GM12878 (cell line): ENCODE measurements around the gene NTF3. TPM values are rescaled to one million over a fixed set of nuclear protein-coding genes. Genes with fewer than 3 reads are reported as not detected.

Experiments used
- ATAC-seq: fragments of 200-7000 bp; cut with Tn5 transposase; 3 replicates; pipeline ENCODE4 v1.9.1; 2020; ENCODE audit warnings: mild to moderate bottlenecking, moderate library complexity
- BruUV-seq: library from RNA; stranded (reverse); fragments of 400-500 nt; replicated peaks from 2 replicates; lab custom pipeline; 2021; lab: Mats Ljungman, UMichigan
- CTCF ChIA-PET: fragments of 300-600 bp; sonication (Branson Sonifier 250); formaldehyde crosslinking; extraction: SDS; loops from one replicate; lab custom pipeline; 2021; ENCODE audit warnings: inconsistent platforms; lab: Yijun Ruan, JAX
- POLR2A ChIA-PET: fragments of 350-600 bp; formaldehyde crosslinking; extraction: SDS; loops from one replicate; lab custom pipeline; 2021; ENCODE audit warnings: inconsistent platforms; lab: Charles Lee
- RAD21 ChIA-PET: fragments of 300-600 bp; sonication (Branson Sonifier 250); formaldehyde crosslinking; loops from one replicate; lab custom pipeline; 2023; ENCODE audit warnings: antibody characterized with exemption; ENCODE audit not compliant: unreplicated experiment; lab: Charles Lee
- SMC1A ChIA-PET: fragments of 300-600 bp; sonication (Branson Sonifier 250); formaldehyde crosslinking; loops from one replicate; lab custom pipeline; 2023; ENCODE audit not compliant: unreplicated experiment, uncharacterized antibody; lab: Charles Lee
- DNase-seq: peaks from one replicate; pipeline ENCODE4 v3.0.0-alpha.2; 2011; ENCODE audit warnings: low read depth, low spot score
- FAIRE-seq: peaks from 3 replicates; lab custom pipeline; 2011; peaks lifted over from hg19 to GRCh38; lab: Jason Lieb, UNC
- H2AFZ ChIP-seq: 2 replicates; pipeline ENCODE4 v1.6.0; 2011; ENCODE audit warnings: low read depth, low read length, control low read depth; ENCODE audit not compliant: control insufficient read depth
- H3K27ac ChIP-seq: 2 replicates; pipeline ENCODE4 v1.5.1; 2011; ENCODE audit warnings: control low read depth; ENCODE audit not compliant: control insufficient read depth, insufficient read depth
- H3K27me3 ChIP-seq, 2 experiments: replicated peaks in 1 of 2; 2 replicates each; pipeline versions ENCODE4 v1.6.0 to v1.6.1; 2011; ENCODE audit warnings: low read length in 1 of 2; ENCODE audit not compliant: control insufficient read depth in 2 of 2, insufficient read depth in 2 of 2
- H3K36me3 ChIP-seq, 2 experiments: 2 replicates each; pipeline ENCODE4 v1.5.1; 2011; ENCODE audit warnings: low read length in 1 of 2; ENCODE audit not compliant: control insufficient read depth in 2 of 2, insufficient read depth in 2 of 2
- H3K4me1 ChIP-seq: 2 replicates; pipeline ENCODE4 v1.6.1; 2011; ENCODE audit warnings: mild to moderate bottlenecking, low read length, moderate library complexity, mixed read lengths; ENCODE audit not compliant: control insufficient read depth, insufficient read depth
- H3K4me2 ChIP-seq: 2 replicates; pipeline ENCODE4 v1.6.0; 2011; ENCODE audit warnings: control low read depth; ENCODE audit not compliant: control insufficient read depth, insufficient read depth
- H3K4me3 ChIP-seq: fragments of 200-600 bp; sonication (generic); 2 replicates; pipeline ENCODE4 v1.5.1; 2016
- H3K79me2 ChIP-seq: 2 replicates; pipeline ENCODE4 v1.6.0; 2011; ENCODE audit warnings: low read length; ENCODE audit not compliant: control insufficient read depth, insufficient read depth
- H3K9ac ChIP-seq: 2 replicates; pipeline ENCODE4 v1.8.0; 2011; ENCODE audit warnings: low read length, control low read depth, mixed read lengths; ENCODE audit not compliant: control insufficient read depth, insufficient read depth
- H3K9me3 ChIP-seq: replicated peaks from 3 replicates; pipeline ENCODE4 v1.5.1; 2011; ENCODE audit warnings: mild to moderate bottlenecking, low read length; ENCODE audit not compliant: control insufficient read depth, insufficient read depth
- H4K20me1 ChIP-seq: 2 replicates; pipeline ENCODE4 v1.6.0; 2011; ENCODE audit not compliant: control insufficient read depth, insufficient read depth
- GATAD2B ChIP-seq: fragments of 450-650 bp; conservative IDR thresholded peaks from 2 replicates; pipeline ENCODE4 v1.6.1; 2017; ENCODE audit warnings: low read depth, mild to moderate bottlenecking, moderate library complexity
- HDGF ChIP-seq: fragments of 450-650 bp; IDR thresholded peaks from 2 replicates; pipeline ENCODE4 v1.6.1; 2016; ENCODE audit warnings: antibody characterized with exemption
- IKZF2 ChIP-seq, 2 experiments: fragments of 450-650 bp; IDR thresholded peaks; 2 replicates each; pipeline ENCODE4 v1.6.1; 2017; ENCODE audit warnings: mild to moderate bottlenecking in 2 of 2, moderate library complexity in 2 of 2
- JUND ChIP-seq: IDR thresholded peaks from 2 replicates; pipeline ENCODE4 v1.6.1; 2012; ENCODE audit warnings: low read depth, mild to moderate bottlenecking, low read length, improper control_type of control experiment, moderate library complexity
- KDM1A ChIP-seq: fragments of 200-600 bp; sonication (generic); IDR thresholded peaks from 2 replicates; pipeline ENCODE4 v1.6.1; 2016; ENCODE audit warnings: borderline replicate concordance
- MEF2B ChIP-seq: fragments of 450-650 bp; IDR thresholded peaks from 2 replicates; pipeline ENCODE4 v1.6.1; 2018; ENCODE audit warnings: mild to moderate bottlenecking, moderate library complexity; ENCODE audit not compliant: partially characterized antibody, poor library complexity, severe bottlenecking
- POLR2AphosphoS5 ChIP-seq: IDR thresholded peaks from 2 replicates; pipeline ENCODE4 v1.6.1; 2011; ENCODE audit warnings: mild to moderate bottlenecking, low read length, inconsistent platforms
- RAD51 ChIP-seq: fragments of 450-650 bp; IDR thresholded peaks from 2 replicates; pipeline ENCODE4 v1.6.1; 2016; ENCODE audit warnings: moderate library complexity, mild to moderate bottlenecking, inconsistent platforms
- TAF1 ChIP-seq: IDR thresholded peaks from 2 replicates; pipeline ENCODE4 v1.6.1; 2011; ENCODE audit warnings: mild to moderate bottlenecking, low read depth, low read length, borderline replicate concordance
- TCF7 ChIP-seq: IDR thresholded peaks from 2 replicates; pipeline ENCODE4 v1.6.1; 2014; ENCODE audit warnings: antibody characterized with exemption, borderline replicate concordance
- ZNF217 ChIP-seq: fragments of 450-650 bp; IDR thresholded peaks from 2 replicates; pipeline ENCODE4 v1.6.1; 2017; ENCODE audit warnings: antibody characterized with exemption, mild to moderate bottlenecking
- ZZZ3 ChIP-seq: IDR thresholded peaks from 2 replicates; pipeline ENCODE4 v1.6.1; 2011; ENCODE audit warnings: low read depth; ENCODE audit not compliant: control insufficient read depth, insufficient read length
- WGBS: methylation state at CpG from one replicate; pipeline ENCODE4 v1.1.6; 2016; ENCODE audit warnings: low lambda C conversion rate; ENCODE audit not compliant: insufficient replicate concordance, insufficient coverage; ENCODE audit errors: missing lambda C conversion rate; 5-methylcytosine and 5-hydroxymethylcytosine counted together
- in situ Hi-C: fragments of 300-500 bp; cut with MboI; formaldehyde crosslinking; loops from 9 replicates; pipeline ENCODE4 v1.14.3; 2018; ENCODE audit warnings: mixed read lengths
- intact Hi-C: fragments of 100-400 bp; cut with micrococcal nuclease; formaldehyde crosslinking; loops from one replicate; pipeline ENCODE4 v1.14.2; 2022; ENCODE audit not compliant: unreplicated experiment
- polyA plus RNA-seq, 11 experiments: library from polyadenylated mRNA; depleted of rRNA in 4 of 11; unstranded in 6 of 11; stranded (reverse) in 5 of 11; fragments of >200 nt; fragmentation: Nextera tagmentation in 4 of 11; fragmentation: Illumina TruSeq in 1 of 11; extraction: Ambion mirVana in 4 of 11; extraction: Trizol in 1 of 11; gene quantifications; 1 replicate in 1 of 11; 2 replicates in 10 of 11; pipeline versions ENCODE4 v1.2.1 to v1.2.3, GENCODE V29; 2011 to 2016; ENCODE audit warnings: inconsistent platforms in 2 of 11, missing spikeins in 2 of 11, low read depth in 1 of 11
- total RNA-seq, 4 experiments: library from RNA; depleted of rRNA in 3 of 4; stranded (reverse); fragments of >200 nt in 3 of 4; fragmentation: Illumina TruSeq in 1 of 4; extraction: Trizol in 1 of 4; gene quantifications; 2 replicates each; pipeline versions ENCODE4 v1.2.1 to v1.2.3, GENCODE V29; 2013 to 2021
- TF ChIP-seq, protein P1 (sequence below): IDR thresholded peaks from 2 replicates; pipeline ENCODE4 v1.6.1; 2011; ENCODE audit warnings: mild to moderate bottlenecking, low read depth, low read length, moderate library complexity; ENCODE audit not compliant: insufficient replicate concordance

Gene NTF3
- total and polyA plus RNA-seq, 10 of the 15 experiments (the other 5 are each of a cell fraction or from before 2014, with no cell fraction given), result 0.07 TPM; not detected in 9

- 0% methylated on average over 2 of the region's 2 CpGs for WGBS
- H2AFZ ChIP-seq, result no peak overlapping the region
- no peaks in the 10 kb centered on the region for H3K27me3 ChIP-seq
- no peak for TF ChIP-seq KDM1A
- TF ChIP-seq GATAD2B, result no peak
- no peak for TF ChIP-seq POLR2AphosphoS5
- TF ChIP-seq MEF2B, result no peak
- no peak for TF ChIP-seq ZNF217
- no peak overlapping the region for H3K4me2 ChIP-seq
- ChIA-PET POLR2A (no interaction called here), CTCF (no interaction called here), RAD21 (no interaction called here), SMC1A (no interaction called here)
- H3K9ac ChIP-seq, result no peak overlapping the region
- no peak overlapping the region for H3K27ac ChIP-seq
- H3K4me1 ChIP-seq, result no peaks in the 10 kb centered on the region
- DNase-seq (no peak), FAIRE-seq (no peak), ATAC-seq (no peak)
- H3K79me2 ChIP-seq, result no peaks in the 10 kb centered on the region
- in situ Hi-C loops (no loop called here), intact Hi-C loops (no loop called here)
- H4K20me1 ChIP-seq, result no peaks in the 10 kb centered on the region
- H3K4me3 ChIP-seq, result no peak overlapping the region
- no peaks in the 10 kb centered on the region for H3K36me3 ChIP-seq
- no TSS peak for BruUV-seq
- H3K9me3 ChIP-seq, result no peaks in the 10 kb centered on the region
Measured at GRCh38 chr12:5391653-5392052, 40.3 kb upstream of the NTF3 start.

DNA sequence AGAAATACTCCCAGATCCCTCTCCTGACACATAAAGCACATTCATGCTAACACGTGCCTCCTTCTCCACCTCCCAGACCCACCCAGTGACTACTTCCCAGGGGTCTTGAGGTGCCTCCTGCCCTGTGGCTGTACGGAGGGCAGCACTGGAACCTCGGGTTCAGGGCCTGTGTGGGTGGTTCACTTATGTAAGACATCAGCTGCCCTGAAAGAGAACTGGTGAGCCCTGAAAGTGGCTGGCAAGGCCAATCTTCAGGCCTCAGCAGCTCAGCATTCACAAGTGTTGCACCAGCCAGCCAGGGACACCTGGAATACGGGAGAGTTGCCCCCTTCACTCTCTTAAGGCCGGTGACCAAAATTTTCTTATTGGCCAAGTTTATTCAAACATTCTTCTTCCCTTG lies 38.9 kb upstream of the NTF3 start:
- Histone ChIP-seq H3K4me2 (no peak overlapping the region), H3K27ac (no peak overlapping the region), H3K27me3 (no peaks in the 10 kb centered on the region; a peak in 1 of 4 replicates), H3K79me2 (no peaks in the 10 kb centered on the region), H3K36me3 (no peaks in the 10 kb centered on the region), H4K20me1 (no peaks in the 10 kb centered on the region), H2AFZ (no peak overlapping the region), H3K4me3 (no peak overlapping the region), H3K9me3 (no peaks in the 10 kb centered on the region), H3K9ac (no peak overlapping the region), H3K4me1 (no peaks in the 10 kb centered on the region)
- ChIA-PET SMC1A (interaction anchor here (0.7 kb wide), 1 partner anchor 746 kb away, joined by 3 read pairs; no protein-coding TSS in a partner anchor), RAD21 (no interaction called here), POLR2A (no interaction called here), CTCF (no interaction called here)
- no peak for ATAC-seq
- DNase-seq, result no peak
- no peak for TF ChIP-seq IKZF2 (IDR thresholded peaks at IDR 0.05)
- no peak for TF ChIP-seq KDM1A
- TF ChIP-seq RAD51, result no peak
- no peak for TF ChIP-seq ZZZ3
- no peak for TF ChIP-seq TCF7
- TF ChIP-seq JUND, result no peak
- TF ChIP-seq, protein P1, sequence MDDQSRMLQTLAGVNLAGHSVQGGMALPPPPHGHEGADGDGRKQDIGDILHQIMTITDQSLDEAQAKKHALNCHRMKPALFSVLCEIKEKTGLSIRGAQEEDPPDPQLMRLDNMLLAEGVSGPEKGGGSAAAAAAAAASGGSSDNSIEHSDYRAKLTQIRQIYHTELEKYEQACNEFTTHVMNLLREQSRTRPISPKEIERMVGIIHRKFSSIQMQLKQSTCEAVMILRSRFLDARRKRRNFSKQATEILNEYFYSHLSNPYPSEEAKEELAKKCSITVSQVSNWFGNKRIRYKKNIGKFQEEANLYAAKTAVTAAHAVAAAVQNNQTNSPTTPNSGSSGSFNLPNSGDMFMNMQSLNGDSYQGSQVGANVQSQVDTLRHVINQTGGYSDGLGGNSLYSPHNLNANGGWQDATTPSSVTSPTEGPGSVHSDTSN, result no peak
- no peak for TF ChIP-seq TAF1
- no peak for TF ChIP-seq HDGF
- no peak for FAIRE-seq
- no TSS peak for BruUV-seq
- in situ Hi-C loops (no loop called here), intact Hi-C loops (no loop called here)
- 24% methylated on average over 5 of the region's 5 CpGs for WGBS
